PC-9 (cell line): ENCODE data around the gene TENT5C. TPM values are rescaled to one million over a fixed set of nuclear protein-coding genes. Genes with fewer than 3 reads are reported as not detected.

ENCODE experiments used
- BruUV-seq: library from RNA; stranded (reverse); fragments of 400-500 nt; replicated peaks from 2 replicates; lab custom pipeline; 2021; lab: Mats Ljungman, UMichigan
- CTCF ChIA-PET: fragments of 300-600 bp; sonication (Branson Sonifier 250); formaldehyde crosslinking; loops from one replicate; lab custom pipeline; 2022; ENCODE audit warnings: antibody characterized with exemption; lab: Charles Lee
- POLR2A ChIA-PET: fragments of 300-600 bp; sonication (Branson Sonifier 250); formaldehyde crosslinking; loops from one replicate; lab custom pipeline; 2022; ENCODE audit warnings: antibody characterized with exemption; ENCODE audit not compliant: unreplicated experiment; lab: Charles Lee
- DNase-seq, 2 experiments: peaks; one replicate each; pipeline versions ENCODE4 v3.0.0 to v3.0.0-alpha.2; 2015 to 2022; ENCODE audit warnings: mixed read lengths in 1 of 2
- H2AFZ ChIP-seq: fragments of 200-600 bp; sonication (generic); 2 replicates; pipeline ENCODE4 v1.8.1; 2017; ENCODE audit warnings: antibody characterized with exemption
- H3F3A ChIP-seq: fragments of 200-600 bp; sonication (generic); 2 replicates; pipeline ENCODE4 v1.8.1; 2017; ENCODE audit warnings: antibody characterized with exemption, mild to moderate bottlenecking, low read depth; ENCODE audit not compliant: insufficient read depth
- H3K27ac ChIP-seq: fragments of 200-600 bp; sonication (generic); 2 replicates; pipeline ENCODE4 v1.6.1; 2016; ENCODE audit warnings: mixed run types
- H3K27me3 ChIP-seq: fragments of 200-600 bp; sonication (generic); 2 replicates; pipeline ENCODE4 v1.6.1; 2016; ENCODE audit warnings: low read depth, mixed run types; ENCODE audit not compliant: insufficient read depth
- H3K36me3 ChIP-seq: fragments of 200-600 bp; sonication (generic); 2 replicates; pipeline ENCODE4 v1.6.1; 2016; ENCODE audit warnings: low read depth, mixed run types
- H3K4me1 ChIP-seq: fragments of 200-600 bp; sonication (generic); replicated peaks from 2 replicates; pipeline ENCODE4 v1.6.1; 2016; ENCODE audit warnings: mixed run types; ENCODE audit not compliant: insufficient read depth
- H3K4me2 ChIP-seq: fragments of 200-600 bp; sonication (generic); 2 replicates; pipeline ENCODE4 v1.6.1; 2017; ENCODE audit warnings: mixed run types
- H3K4me3 ChIP-seq: fragments of 200-600 bp; sonication (generic); 2 replicates; pipeline ENCODE4 v1.6.1; 2016; ENCODE audit warnings: mixed run types
- H3K79me2 ChIP-seq: fragments of 200-600 bp; sonication (generic); 2 replicates; pipeline ENCODE4 v1.6.1; 2017; ENCODE audit warnings: low read depth, mixed run types
- H3K9me2 ChIP-seq: fragments of 200-600 bp; sonication (generic); 2 replicates; pipeline ENCODE4 v1.8.1; 2017; ENCODE audit warnings: mild to moderate bottlenecking; ENCODE audit not compliant: insufficient read depth
- H3K9me3 ChIP-seq: fragments of 200-600 bp; sonication (generic); 2 replicates; pipeline ENCODE4 v1.8.1; 2016; ENCODE audit warnings: low read depth; ENCODE audit not compliant: insufficient read depth
- H4K20me1 ChIP-seq: fragments of 200-600 bp; sonication (generic); 2 replicates; pipeline ENCODE4 v1.8.1; 2017; ENCODE audit not compliant: insufficient read depth
- EZH2 ChIP-seq: fragments of 200-600 bp; sonication (generic); IDR thresholded peaks from 2 replicates; pipeline ENCODE4 v1.8.0; 2017; ENCODE audit warnings: antibody characterized with exemption, low read depth
- intact Hi-C: fragments of 100-400 bp; cut with micrococcal nuclease; formaldehyde crosslinking; loops from one replicate; pipeline ENCODE4 v1.10.0; 2022; ENCODE audit not compliant: unreplicated experiment
- total RNA-seq: library from RNA; stranded (reverse); gene quantifications from 2 replicates; pipeline ENCODE4 v1.2.3, GENCODE V29; 2021
- TF ChIP-seq, protein P1 (sequence below): fragments of 200-600 bp; sonication (generic); conservative IDR thresholded peaks from 2 replicates; pipeline ENCODE4 v1.6.1; 2017; ENCODE audit warnings: mixed run types, antibody characterized with exemption, mild to moderate bottlenecking, moderate library complexity

The TENT5C gene
- total RNA-seq, 1 experiment from 2014 or later = 4.3 TPM

DNA sequence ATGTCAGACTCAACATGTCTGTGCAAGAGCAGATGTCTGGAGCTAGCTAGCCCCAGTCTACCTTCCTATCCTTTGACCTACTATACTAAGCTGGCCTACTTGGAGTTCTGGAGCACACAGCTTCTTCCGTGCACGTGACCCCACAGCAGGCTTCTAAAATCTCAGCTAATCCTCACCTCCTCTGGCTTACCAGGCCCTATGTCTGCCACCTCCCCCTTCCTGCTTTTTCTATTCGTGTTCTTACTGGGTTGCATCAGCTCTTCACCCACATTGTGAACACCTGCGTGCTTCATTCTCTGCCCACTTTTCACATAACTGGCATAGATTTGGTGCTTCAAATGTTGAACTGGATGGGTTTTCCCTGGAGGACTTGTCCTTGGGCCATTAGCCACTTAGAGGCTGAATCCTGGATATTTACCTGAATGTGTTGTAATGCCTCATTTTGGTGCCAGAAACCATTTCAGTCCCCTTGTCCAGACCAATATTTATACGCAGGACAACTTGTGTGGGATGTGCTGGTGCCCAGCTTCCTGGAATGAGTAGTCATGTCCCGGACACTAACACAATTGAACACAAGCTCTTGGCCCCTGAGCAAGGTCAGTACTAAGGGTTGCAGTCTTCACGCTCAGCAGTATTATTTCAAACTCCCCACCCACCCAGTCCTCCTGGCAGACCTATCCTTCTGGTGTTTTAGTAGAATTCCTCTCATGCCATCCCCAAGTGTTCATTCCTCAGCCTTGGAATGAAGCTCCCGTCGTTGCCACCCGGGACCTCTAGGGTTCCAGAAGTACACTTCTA lies 24.0 kb downstream of the TENT5C start:
- Histone ChIP-seq H3K79me2 (no peaks in the 10 kb centered on the region), H4K20me1 (no peaks in the 10 kb centered on the region), H3K4me3 (no peak overlapping the region), H3K9me2 (no peaks in the 10 kb centered on the region; the same call in 1 of the 2 replicates), H3K27ac (no peak overlapping the region), H3K4me1 (peaks cover 23% of the 10 kb centered on the region), H3K4me2 (no peak overlapping the region), H3K36me3 (no peaks in the 10 kb centered on the region), H3K27me3 (no peaks in the 10 kb centered on the region), H3F3A (peaks cover 13% of the 10 kb centered on the region; the same call in 1 of the 2 replicates), H3K9me3 (no peaks in the 10 kb centered on the region), H2AFZ (no peak overlapping the region)
- intact Hi-C loops = no loop called here
- CTCF ChIA-PET = no interaction called here
- no peak for DNase-seq
- no TSS peak for BruUV-seq
- POLR2A ChIA-PET = no interaction called here
- no peak for TF ChIP-seq EZH2
- TF ChIP-seq, protein P1, sequence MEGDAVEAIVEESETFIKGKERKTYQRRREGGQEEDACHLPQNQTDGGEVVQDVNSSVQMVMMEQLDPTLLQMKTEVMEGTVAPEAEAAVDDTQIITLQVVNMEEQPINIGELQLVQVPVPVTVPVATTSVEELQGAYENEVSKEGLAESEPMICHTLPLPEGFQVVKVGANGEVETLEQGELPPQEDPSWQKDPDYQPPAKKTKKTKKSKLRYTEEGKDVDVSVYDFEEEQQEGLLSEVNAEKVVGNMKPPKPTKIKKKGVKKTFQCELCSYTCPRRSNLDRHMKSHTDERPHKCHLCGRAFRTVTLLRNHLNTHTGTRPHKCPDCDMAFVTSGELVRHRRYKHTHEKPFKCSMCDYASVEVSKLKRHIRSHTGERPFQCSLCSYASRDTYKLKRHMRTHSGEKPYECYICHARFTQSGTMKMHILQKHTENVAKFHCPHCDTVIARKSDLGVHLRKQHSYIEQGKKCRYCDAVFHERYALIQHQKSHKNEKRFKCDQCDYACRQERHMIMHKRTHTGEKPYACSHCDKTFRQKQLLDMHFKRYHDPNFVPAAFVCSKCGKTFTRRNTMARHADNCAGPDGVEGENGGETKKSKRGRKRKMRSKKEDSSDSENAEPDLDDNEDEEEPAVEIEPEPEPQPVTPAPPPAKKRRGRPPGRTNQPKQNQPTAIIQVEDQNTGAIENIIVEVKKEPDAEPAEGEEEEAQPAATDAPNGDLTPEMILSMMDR = no peak

DNA sequence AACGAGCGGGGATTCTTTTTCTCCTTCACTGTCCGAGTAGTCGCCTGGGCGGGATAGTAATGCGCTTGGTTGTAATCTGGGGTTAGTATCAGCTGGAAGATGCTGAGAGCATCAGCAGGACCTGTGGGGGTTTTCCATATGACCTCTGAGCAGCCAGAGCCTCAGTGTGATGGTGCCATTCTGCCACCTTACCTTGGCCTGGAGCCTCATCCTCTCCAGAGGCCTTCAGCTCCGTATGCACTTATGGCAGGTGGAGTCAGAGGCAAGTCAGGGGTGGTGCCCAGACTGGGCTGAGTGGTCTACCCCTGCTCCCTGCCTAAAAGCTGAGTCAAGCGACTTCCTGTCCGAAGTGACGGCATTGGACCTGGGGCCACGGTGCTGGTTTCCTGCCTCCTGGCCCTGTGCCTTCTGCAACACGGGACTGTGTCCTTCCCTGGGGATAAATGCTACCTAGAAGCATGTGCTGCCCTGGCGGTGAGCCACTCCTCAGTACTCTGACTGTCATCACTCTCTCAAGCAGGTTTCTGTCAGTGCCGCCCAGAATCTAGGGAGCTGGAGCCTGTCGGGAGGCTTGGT lies 24.7 kb downstream of the TENT5C start:
- Histone ChIP-seq H3K27me3 (no peaks in the 10 kb centered on the region), H3K4me3 (no peak overlapping the region), H2AFZ (no peak overlapping the region), H3K4me1 (peaks cover 23% of the 10 kb centered on the region), H3K4me2 (no peak overlapping the region), H3K9me3 (no peaks in the 10 kb centered on the region), H4K20me1 (no peaks in the 10 kb centered on the region), H3F3A (peaks cover 13% of the 10 kb centered on the region; the same call in 1 of the 2 replicates), H3K79me2 (no peaks in the 10 kb centered on the region), H3K36me3 (no peaks in the 10 kb centered on the region), H3K9me2 (no peaks in the 10 kb centered on the region; the same call in 1 of the 2 replicates), H3K27ac (no peak overlapping the region)
- ChIA-PET POLR2A (no interaction called here), CTCF (no interaction called here)
- no peak for DNase-seq
- BruUV-seq = no TSS peak
- TF ChIP-seq, protein P1 = no peak
- TF ChIP-seq EZH2 = no peak
- intact Hi-C loops = no loop called here

DNA sequence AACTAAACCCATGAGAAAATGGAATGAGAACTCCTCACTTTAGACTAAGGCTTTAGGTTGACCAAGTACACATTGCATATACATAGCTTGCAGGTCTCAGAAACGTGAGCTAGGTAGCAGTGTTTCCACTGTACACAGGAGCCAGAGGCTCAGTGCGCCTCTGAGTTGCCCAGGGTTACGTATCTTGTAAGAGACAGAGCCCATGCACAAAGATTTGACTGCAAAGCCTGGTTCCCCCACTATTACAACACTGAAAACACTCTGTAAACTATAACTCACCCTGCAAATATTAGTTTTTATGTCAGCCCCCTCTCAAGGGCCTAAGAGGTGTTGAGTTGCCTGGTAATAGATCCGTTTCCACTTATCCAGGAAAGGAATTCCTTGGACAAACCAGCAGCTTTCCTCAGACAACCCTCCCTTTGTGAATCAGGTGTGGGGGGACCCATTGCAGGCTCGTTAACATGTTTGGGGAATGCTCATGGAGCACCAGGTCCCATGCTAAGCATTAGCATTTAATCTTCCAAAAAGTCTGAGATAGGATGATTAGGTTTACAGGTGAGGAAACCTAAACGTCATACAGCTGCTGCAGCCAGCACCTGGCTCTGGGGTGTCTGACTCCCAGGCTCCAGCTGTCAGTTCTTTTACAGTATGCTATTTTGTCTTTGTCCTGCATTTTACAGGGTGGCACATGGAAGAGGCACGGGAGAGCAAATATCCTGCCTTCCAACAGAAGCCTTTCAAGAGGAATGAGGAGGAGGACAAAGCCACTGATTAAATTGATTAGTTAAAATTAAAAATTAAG lies 25.7 kb downstream of the TENT5C start:
- Histone ChIP-seq H3K9me3 (no peaks in the 10 kb centered on the region), H3K4me3 (no peak overlapping the region), H3K36me3 (no peaks in the 10 kb centered on the region), H3K27ac (no peak overlapping the region), H4K20me1 (no peaks in the 10 kb centered on the region), H3K9me2 (no peaks in the 10 kb centered on the region), H2AFZ (no peak overlapping the region), H3K27me3 (no peaks in the 10 kb centered on the region), H3F3A (peaks cover 13% of the 10 kb centered on the region; the same call in 1 of the 2 replicates), H3K4me1 (peaks cover 23% of the 10 kb centered on the region), H3K79me2 (no peaks in the 10 kb centered on the region), H3K4me2 (peak overlapping the region; percentile 64)
- intact Hi-C loops = loop anchor here (2.0 kb wide), 1 partner anchor 25 kb away; the partner anchor contains the start of gene TENT5C
- CTCF ChIA-PET = interaction anchor here (0.6 to 0.9 kb wide), 2 partner anchors 15 to 169 kb away, joined by 3 read pairs; no protein-coding TSS in a partner anchor
- DNase-seq = no peak
- no TSS peak for BruUV-seq
- POLR2A ChIA-PET = no interaction called here
- TF ChIP-seq, protein P1 = no peak
- TF ChIP-seq EZH2 = no peak
